Duodenal mucosa (tissue), 2 donors: ENCODE data around the gene POU5F1.
"Not testable (repeated sequence)": the region's sequence is repeated elsewhere in the genome, so short reads cannot be mapped to it uniquely, and the experiment has no call there.

Experiments used
- H3K27ac ChIP-seq: one replicate; pipeline ENCODE4 v1.7.0; 2013; ENCODE audit warnings: low read depth, low read length
- H3K27me3 ChIP-seq, 2 donors: one replicate each; pipeline ENCODE4 v1.7.0; 2013; ENCODE audit warnings: low read length in 2 of 2, control low read depth in 1 of 2; ENCODE audit not compliant: insufficient read depth in 2 of 2, control insufficient read depth in 1 of 2
- H3K36me3 ChIP-seq, 2 donors: one replicate each; pipeline ENCODE4 v1.7.0; 2013; ENCODE audit warnings: low read length in 2 of 2, control low read depth in 1 of 2; ENCODE audit not compliant: insufficient read depth in 2 of 2, control insufficient read depth in 1 of 2
- H3K4me1 ChIP-seq, 2 donors: one replicate each; pipeline ENCODE4 v1.7.0; 2013; ENCODE audit warnings: low read length in 2 of 2, control low read depth in 1 of 2; ENCODE audit not compliant: insufficient read depth in 2 of 2, control insufficient read depth in 1 of 2
- H3K4me3 ChIP-seq, 2 donors: one replicate each; pipeline ENCODE4 v1.7.0; 2013; ENCODE audit warnings: low read length in 2 of 2, low read depth in 1 of 2
- H3K9ac ChIP-seq, 2 donors: one replicate each; pipeline ENCODE4 v1.7.0; 2013; ENCODE audit warnings: low read length in 2 of 2, low read depth in 1 of 2
- H3K9me3 ChIP-seq, 2 donors: one replicate each; pipeline ENCODE4 v1.7.0; 2013; ENCODE audit warnings: low read length in 2 of 2, control low read depth in 1 of 2; ENCODE audit not compliant: control insufficient read depth in 1 of 2

POU5F1 gene

GRCh38 chr6:31179042-31179386 is 8.5 kb upstream of the POU5F1 start:
- Histone ChIP-seq H3K9ac (no peak overlapping the region), H3K27me3 (no peaks in the 10 kb centered on the region), H3K36me3 (peaks cover 16 to 23% of the 10 kb centered on the region in 2 donors), H3K4me1 (peaks cover 10 to 16% of the 10 kb centered on the region in 2 donors), H3K27ac (no peak overlapping the region), H3K4me3 (no peak overlapping the region), H3K9me3 (no peaks in the 10 kb centered on the region)

GRCh38 chr6:31178143-31179041 is 7.9 kb upstream of the POU5F1 start:
- H3K4me3 ChIP-seq = no peak overlapping the region
- H3K4me1 ChIP-seq = peaks cover 10 to 16% of the 10 kb centered on the region in 2 donors
- no peak overlapping the region for H3K9ac ChIP-seq
- H3K27me3 ChIP-seq = no peaks in the 10 kb centered on the region
- H3K27ac ChIP-seq = no peak overlapping the region
- peaks cover 19 to 23% of the 10 kb centered on the region in 2 donors for H3K36me3 ChIP-seq
- no peaks in the 10 kb centered on the region for H3K9me3 ChIP-seq

- Histone ChIP-seq H3K27ac (no peak overlapping the region), H3K9me3 (no peaks in the 10 kb centered on the region), H3K36me3 (peaks cover 19 to 23% of the 10 kb centered on the region in 2 donors), H3K27me3 (no peaks in the 10 kb centered on the region), H3K4me1 (peaks cover 9 to 16% of the 10 kb centered on the region in 2 donors), H3K9ac (no peak overlapping the region), H3K4me3 (no peak overlapping the region)
Observed at GRCh38 chr6:31175971-31176370, 5.5 kb upstream of the POU5F1 start.

- Histone ChIP-seq H3K27ac (no peak overlapping the region), H3K36me3 (peaks cover 15 to 19% of the 10 kb centered on the region in 2 donors), H3K4me3 (no peak overlapping the region), H3K9ac (no peak overlapping the region), H3K27me3 (no peaks in the 10 kb centered on the region), H3K4me1 (peaks cover 10 to 11% of the 10 kb centered on the region in 2 donors), H3K9me3 (no peaks in the 10 kb centered on the region)
Observed at GRCh38 chr6:31174378-31174777, 3.9 kb upstream of the POU5F1 start.

- no peak overlapping the region for H3K4me3 ChIP-seq
- peaks cover 15 to 22% of the 10 kb centered on the region in 2 donors for H3K36me3 ChIP-seq
- peaks cover 2 to 3% of the 10 kb centered on the region in 2 donors for H3K4me1 ChIP-seq
- no peak overlapping the region for H3K27ac ChIP-seq
- H3K9me3 ChIP-seq = no peaks in the 10 kb centered on the region
- H3K9ac ChIP-seq = no peak overlapping the region
- H3K27me3 ChIP-seq = no peaks in the 10 kb centered on the region
Observed at GRCh38 chr6:31173406-31173805, 2.9 kb upstream of the POU5F1 start.

GRCh38 chr6:31172973-31173384 is 2.5 kb upstream of the POU5F1 start:
- peaks cover 15 to 22% of the 10 kb centered on the region in 2 donors for H3K36me3 ChIP-seq
- peaks cover 0 to 3% of the 10 kb centered on the region in 2 donors for H3K4me1 ChIP-seq

GRCh38 chr6:31171931-31172905 is 1.7 kb upstream of the POU5F1 start:
- Histone ChIP-seq H3K27me3 (no peaks in the 10 kb centered on the region), H3K4me1 (peaks cover 0 to 3% of the 10 kb centered on the region in 2 donors), H3K4me3 (no peak overlapping the region), H3K9ac (no peak overlapping the region), H3K36me3 (peaks cover 9 to 18% of the 10 kb centered on the region in 2 donors), H3K27ac (no peak overlapping the region), H3K9me3 (no peaks in the 10 kb centered on the region)

More at GRCh38 chr6:31172973-31173384, 2.5 kb upstream of the POU5F1 start:
- Histone ChIP-seq H3K4me3 (no peak overlapping the region), H3K27me3 (no peaks in the 10 kb centered on the region), H3K27ac (no peak overlapping the region), H3K9ac (no peak overlapping the region), H3K9me3 (no peaks in the 10 kb centered on the region)

GRCh38 chr6:31170987-31171671 is 647 bp upstream of the POU5F1 start:
- Histone ChIP-seq H3K36me3 (peaks cover 8 to 18% of the 10 kb centered on the region in 2 donors), H3K27me3 (no peaks in the 10 kb centered on the region), H3K4me3 (no peak overlapping the region), H3K27ac (no peak overlapping the region), H3K9me3 (no peaks in the 10 kb centered on the region), H3K4me1 (peaks cover 0 to 3% of the 10 kb centered on the region in 2 donors), H3K9ac (no peak overlapping the region)

- H3K9ac ChIP-seq, H3K9me3 ChIP-seq, H3K4me3 ChIP-seq, H3K27ac ChIP-seq, H3K27me3 ChIP-seq, H3K4me1 ChIP-seq: not testable (repeated sequence)
- peaks cover 1 to 12% of the 10 kb centered on the region in 2 donors for H3K36me3 ChIP-seq
Observed at GRCh38 chr6:31169858-31170599, 453 bp downstream of the POU5F1 start.
